ENCODE results near the gene CENPM.

Gene CENPM

DNA sequence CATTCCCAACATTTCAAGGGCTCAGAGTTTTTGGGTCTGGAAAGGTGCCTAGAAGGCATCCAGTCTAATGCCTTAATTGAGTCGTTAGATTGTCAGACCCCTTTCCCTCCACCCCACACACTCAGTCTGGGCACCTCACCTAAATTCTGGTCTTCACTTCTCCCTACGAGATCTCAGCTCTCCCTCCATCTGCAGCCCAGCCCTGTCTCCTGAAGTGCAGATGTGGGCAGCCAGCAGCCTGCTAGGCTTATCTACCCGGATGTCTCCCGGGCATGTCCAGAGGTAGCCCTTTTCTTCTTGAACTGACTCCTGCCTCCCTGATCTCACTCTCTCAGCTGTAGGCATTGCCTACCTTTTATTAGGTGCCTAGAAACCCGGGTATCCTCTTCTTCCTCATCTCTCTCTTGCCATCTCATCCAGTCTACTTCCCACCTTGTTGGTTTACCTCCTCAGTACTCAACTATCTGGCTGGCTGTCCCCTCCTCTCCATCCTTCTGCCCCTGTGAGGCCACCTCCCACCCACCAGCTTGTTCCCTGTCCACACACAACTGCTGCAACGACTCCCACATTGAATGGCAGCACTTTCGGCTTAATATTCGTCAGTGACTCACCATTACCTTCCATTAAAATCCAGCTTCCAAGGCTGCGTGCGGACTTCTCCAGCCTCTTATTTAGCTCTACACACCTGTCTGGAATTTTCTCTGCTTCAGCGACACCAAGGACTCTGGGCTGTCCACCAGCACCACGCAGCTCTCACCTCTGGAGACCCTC is 28.5 kb upstream of the CENPM start:
- no peaks in the 10 kb centered on the region for H3K9me3 ChIP-seq (ENCODE audit: control extremely low read depth in 1 of 5, control insufficient read depth in 4 of 5, insufficient read depth in 2 of 5, low read depth in 1 of 5, low read length in 4 of 5)
- H3K27me3 ChIP-seq (replicated peaks in 2 of 5; ENCODE audit: control insufficient read depth in 4 of 5, insufficient read depth in 5 of 5, low read length in 4 of 5), result peaks cover 0 to 52% (median 25%) of the 10 kb centered on the region in 5 experiments
- H3K4me3 ChIP-seq (ENCODE audit: control insufficient read depth in 1 of 7, extremely low read depth in 1 of 7, insufficient read depth in 4 of 7, low read depth in 2 of 7, low read length in 6 of 7), result peak overlapping the region in 1 of 7 experiments; percentile 69
- H3K27ac ChIP-seq (ENCODE audit: insufficient read depth in 1 of 2, low read depth in 1 of 2, low read length in 2 of 2, poor library complexity in 1 of 2, severe bottlenecking in 2 of 2), result no peak overlapping the region
- DNase-seq, result no peak
- H3K36me3 ChIP-seq (ENCODE audit: control insufficient read depth in 4 of 4, insufficient read depth in 4 of 4, low read length in 3 of 4), result no peaks in the 10 kb centered on the region
- ChIA-PET POLR2A (no interaction called here), CTCF (interaction anchor here (1.0 to 2.0 kb wide), 3 partner anchors 10 to 141 kb away, joined by 3 to 4 read pairs (median 3); no protein-coding TSS in a partner anchor)
- peaks cover 0 to 14% (median 9%) of the 10 kb centered on the region in 4 experiments for H3K4me1 ChIP-seq (ENCODE audit: control extremely low read depth in 1 of 4, control insufficient read depth in 4 of 4, insufficient read depth in 4 of 4, low read length in 3 of 4)
- WGBS (ENCODE audit: insufficient coverage), result 88% methylated on average over 11 of the region's 12 CpGs

DNA sequence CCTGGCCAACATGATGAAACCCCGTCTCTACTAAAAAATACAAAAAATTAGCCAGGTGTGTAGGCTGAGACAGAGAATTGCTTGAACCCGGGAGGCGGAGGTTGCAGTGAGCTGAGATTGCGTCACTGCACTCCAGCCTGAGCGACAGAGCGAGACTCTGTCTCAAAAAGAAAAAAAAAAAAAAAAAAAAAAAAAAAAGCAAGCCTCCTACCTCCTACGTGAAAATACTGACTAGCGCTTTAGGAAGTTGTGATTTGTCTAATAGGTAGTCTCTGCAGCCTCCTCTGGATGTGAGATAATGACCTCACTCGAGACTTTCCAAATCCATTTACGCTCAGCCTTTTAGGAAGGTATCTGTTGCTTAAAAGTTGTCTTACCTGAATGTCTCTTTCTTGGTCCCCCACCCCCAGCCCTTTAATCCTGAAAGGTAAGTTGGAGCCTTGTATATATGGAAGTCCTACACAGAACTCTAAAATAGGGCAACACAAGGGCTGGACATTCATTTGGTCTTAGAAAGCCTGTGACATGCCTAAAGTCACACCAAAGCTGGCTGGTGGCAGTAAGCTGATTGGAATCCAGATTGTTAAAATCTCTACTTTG is 27.8 kb upstream of the CENPM start:
- CTCF ChIA-PET, result interaction anchor here (1.2 to 2.0 kb wide), 2 partner anchors 10 to 11 kb away, joined by 3 to 4 read pairs; no protein-coding TSS in a partner anchor
- 91% methylated on average over 4 of the region's 10 CpGs for whole genome bisulfite sequencing (ENCODE audit: insufficient coverage)
- POLR2A ChIA-PET, result no interaction called here
- Histone ChIP-seq H3K27ac (ENCODE audit: insufficient read depth in 1 of 2, low read depth in 1 of 2, low read length in 2 of 2, poor library complexity in 1 of 2, severe bottlenecking in 2 of 2) (no peak overlapping the region), H3K4me3 (ENCODE audit: control insufficient read depth in 1 of 7, extremely low read depth in 1 of 7, insufficient read depth in 4 of 7, low read depth in 2 of 7, low read length in 6 of 7) (no peak overlapping the region), H3K27me3 (replicated peaks in 2 of 5; ENCODE audit: control insufficient read depth in 4 of 5, insufficient read depth in 5 of 5, low read length in 4 of 5) (peaks cover 0 to 51% (median 27%) of the 10 kb centered on the region in 5 experiments), H3K4me1 (ENCODE audit: control extremely low read depth in 1 of 4, control insufficient read depth in 4 of 4, insufficient read depth in 4 of 4, low read length in 3 of 4) (peaks cover 0 to 14% (median 9%) of the 10 kb centered on the region in 4 experiments), H3K36me3 (ENCODE audit: control insufficient read depth in 4 of 4, insufficient read depth in 4 of 4, low read length in 3 of 4) (no peaks in the 10 kb centered on the region), H3K9me3 (ENCODE audit: control extremely low read depth in 1 of 5, control insufficient read depth in 4 of 5, insufficient read depth in 2 of 5, low read depth in 1 of 5, low read length in 4 of 5) (no peaks in the 10 kb centered on the region)
- DNase-seq, result no peak

DNA sequence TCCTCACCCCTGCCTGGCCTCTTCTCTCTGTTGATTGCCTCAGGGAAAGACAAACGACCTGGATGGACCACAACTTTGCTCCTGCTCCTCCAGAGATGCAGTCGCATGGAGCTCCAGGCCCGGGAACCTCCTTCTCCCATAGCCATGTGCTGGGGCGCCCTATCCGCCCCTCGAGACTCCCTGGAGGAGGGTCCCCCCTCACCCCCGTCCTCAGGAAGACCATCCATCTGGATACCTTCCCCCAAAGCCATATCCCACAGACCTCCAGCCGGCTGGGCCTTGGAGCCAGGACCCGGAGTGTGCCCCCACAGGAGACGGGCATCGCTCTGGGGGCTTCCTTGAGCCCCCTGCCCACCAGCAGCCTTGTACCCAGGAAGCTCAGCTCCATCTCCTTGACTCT is 24.5 kb upstream of the CENPM start:
- WGBS (ENCODE audit: insufficient coverage), result 93% methylated on average over 9 of the region's 11 CpGs
- Histone ChIP-seq H3K27me3 (replicated peaks in 2 of 5; ENCODE audit: control insufficient read depth in 4 of 5, insufficient read depth in 5 of 5, low read length in 4 of 5) (peaks cover 0 to 25% (median 15%) of the 10 kb centered on the region in 5 experiments), H3K4me3 (ENCODE audit: control insufficient read depth in 1 of 7, extremely low read depth in 1 of 7, insufficient read depth in 4 of 7, low read depth in 2 of 7, low read length in 6 of 7) (no peak overlapping the region), H3K4me1 (ENCODE audit: control extremely low read depth in 1 of 4, control insufficient read depth in 4 of 4, insufficient read depth in 4 of 4, low read length in 3 of 4) (peaks cover 0 to 7% (median 3%) of the 10 kb centered on the region in 4 experiments), H3K9me3 (ENCODE audit: control extremely low read depth in 1 of 5, control insufficient read depth in 4 of 5, insufficient read depth in 2 of 5, low read depth in 1 of 5, low read length in 4 of 5) (no peaks in the 10 kb centered on the region), H3K27ac (ENCODE audit: insufficient read depth in 1 of 2, low read depth in 1 of 2, low read length in 2 of 2, poor library complexity in 1 of 2, severe bottlenecking in 2 of 2) (no peak overlapping the region), H3K36me3 (ENCODE audit: control insufficient read depth in 4 of 4, insufficient read depth in 4 of 4, low read length in 3 of 4) (no peaks in the 10 kb centered on the region)
- CTCF ChIA-PET, result interaction anchor here (1.0 to 1.8 kb wide), 2 partner anchors 104 to 141 kb away, joined by 3 to 7 read pairs; no protein-coding TSS in a partner anchor
- no peak for DNase-seq
- POLR2A ChIA-PET, result no interaction called here

- no peak for DNase-seq
- H3K36me3 ChIP-seq (ENCODE audit: control insufficient read depth in 4 of 4, insufficient read depth in 4 of 4, low read length in 3 of 4), result no peaks in the 10 kb centered on the region
- ChIA-PET CTCF (interaction anchor here (0.7 to 1.8 kb wide), 4 partner anchors 11 to 142 kb away, joined by 3 to 7 read pairs (median 3); no protein-coding TSS in a partner anchor), POLR2A (no interaction called here)
- H3K27me3 ChIP-seq (replicated peaks in 2 of 5; ENCODE audit: control insufficient read depth in 4 of 5, insufficient read depth in 5 of 5, low read length in 4 of 5), result peaks cover 0 to 16% (median 8%) of the 10 kb centered on the region in 5 experiments
- H3K27ac ChIP-seq (ENCODE audit: insufficient read depth in 1 of 2, low read depth in 1 of 2, low read length in 2 of 2, poor library complexity in 1 of 2, severe bottlenecking in 2 of 2), result no peak overlapping the region
- 95% methylated on average over 2 of the region's 2 CpGs for WGBS (ENCODE audit: insufficient coverage)
- no peak overlapping the region for H3K4me3 ChIP-seq (ENCODE audit: control insufficient read depth in 1 of 7, extremely low read depth in 1 of 7, insufficient read depth in 4 of 7, low read depth in 2 of 7, low read length in 6 of 7)
- no peaks in the 10 kb centered on the region for H3K4me1 ChIP-seq (ENCODE audit: control extremely low read depth in 1 of 4, control insufficient read depth in 4 of 4, insufficient read depth in 4 of 4, low read length in 3 of 4)
- no peaks in the 10 kb centered on the region for H3K9me3 ChIP-seq (ENCODE audit: control extremely low read depth in 1 of 5, control insufficient read depth in 4 of 5, insufficient read depth in 2 of 5, low read depth in 1 of 5, low read length in 4 of 5)
Observed at GRCh38 chr22:41970601-41971000, 23.6 kb upstream of the CENPM start.

- POLR2A ChIA-PET, result no interaction called here
- CTCF ChIA-PET, result interaction anchor here (1.6 to 2.6 kb wide), 2 partner anchors 106 to 122 kb away, joined by 4 to 9 read pairs; partner anchors contain the start of gene PHETA2
- H3K27me3 ChIP-seq (replicated peaks in 2 of 5; ENCODE audit: control insufficient read depth in 4 of 5, insufficient read depth in 5 of 5, low read length in 4 of 5), result peaks cover 0 to 8% (median 2%) of the 10 kb centered on the region in 5 experiments
Observed at GRCh38 chr22:41969110-41969646, 22.2 kb upstream of the CENPM start, which contains the start of gene SEPTIN3. TSS of gene SEPTIN3 (plus strand) at chr22:41969443. CDS start at chr22:41971493, 2,050 bp downstream.

GRCh38 chr22:41968601-41969000 is 21.6 kb upstream of the CENPM start:
- Histone ChIP-seq H3K36me3 (ENCODE audit: control insufficient read depth in 4 of 4, insufficient read depth in 4 of 4, low read length in 3 of 4) (no peaks in the 10 kb centered on the region), H3K9me3 (ENCODE audit: control extremely low read depth in 1 of 5, control insufficient read depth in 4 of 5, insufficient read depth in 2 of 5, low read depth in 1 of 5, low read length in 4 of 5) (no peaks in the 10 kb centered on the region), H3K4me3 (ENCODE audit: control insufficient read depth in 1 of 7, extremely low read depth in 1 of 7, insufficient read depth in 4 of 7, low read depth in 2 of 7, low read length in 6 of 7) (no peak overlapping the region), H3K4me1 (ENCODE audit: control extremely low read depth in 1 of 4, control insufficient read depth in 4 of 4, insufficient read depth in 4 of 4, low read length in 3 of 4) (no peaks in the 10 kb centered on the region), H3K27ac (ENCODE audit: insufficient read depth in 1 of 2, low read depth in 1 of 2, low read length in 2 of 2, poor library complexity in 1 of 2, severe bottlenecking in 2 of 2) (no peak overlapping the region), H3K27me3 (replicated peaks in 2 of 5; ENCODE audit: control insufficient read depth in 4 of 5, insufficient read depth in 5 of 5, low read length in 4 of 5) (peaks cover 0 to 8% (median 2%) of the 10 kb centered on the region in 5 experiments)
- WGBS (ENCODE audit: insufficient coverage), result 68% methylated on average over 7 of the region's 9 CpGs
- peak in 2 of 3 donors; percentile 24 to 28 for DNase-seq
- ChIA-PET CTCF (interaction anchor here (0.7 to 3.1 kb wide), 6 partner anchors 11 to 144 kb away, joined by 3 to 13 read pairs (median 4); partner anchors contain the start of gene PHETA2), POLR2A (no interaction called here)

More at GRCh38 chr22:41969110-41969646, 22.2 kb upstream of the CENPM start, which contains the start of gene SEPTIN3:
- 100% methylated on average over 2 of the region's 8 CpGs for WGBS (ENCODE audit: insufficient coverage)
- Histone ChIP-seq H3K9me3 (ENCODE audit: control extremely low read depth in 1 of 5, control insufficient read depth in 4 of 5, insufficient read depth in 2 of 5, low read depth in 1 of 5, low read length in 4 of 5) (no peaks in the 10 kb centered on the region), H3K4me1 (ENCODE audit: control extremely low read depth in 1 of 4, control insufficient read depth in 4 of 4, insufficient read depth in 4 of 4, low read length in 3 of 4) (no peaks in the 10 kb centered on the region), H3K27ac (ENCODE audit: insufficient read depth in 1 of 2, low read depth in 1 of 2, low read length in 2 of 2, poor library complexity in 1 of 2, severe bottlenecking in 2 of 2) (no peak within 1 kb of the TSS), H3K4me3 (ENCODE audit: control insufficient read depth in 1 of 7, extremely low read depth in 1 of 7, insufficient read depth in 4 of 7, low read depth in 2 of 7, low read length in 6 of 7) (no peak within 1 kb of the TSS), H3K36me3 (ENCODE audit: control insufficient read depth in 4 of 4, insufficient read depth in 4 of 4, low read length in 3 of 4) (no peaks in the 10 kb centered on the region)
- no peak for DNase-seq
